GM21360 (cell line): ENCODE measurements around the gene CBFB.
A peak's percentile ranks its signal among the peaks of the same experiment; 100 is the strongest.

ENCODE experiments used
- ATAC-seq: cut with Tn5 transposase; IDR thresholded peaks from one replicate; pipeline ENCODE4 v1.9.1; 2021; ENCODE audit warnings: mild to moderate bottlenecking, moderate library complexity; ENCODE audit not compliant: unreplicated experiment

Gene CBFB

GRCh38 chr16:67089101-67089500 lies 60.2 kb downstream of the CBFB start:
- ATAC-seq: no peak

- no peak for ATAC-seq
These were observed 63.1 kb downstream of the CBFB start for GRCh38 chr16:67091906-67092566.

- no peak for ATAC-seq
These were observed 64.3 kb downstream of the CBFB start for GRCh38 chr16:67093098-67093726.

- no peak for ATAC-seq
These were observed 69.7 kb downstream of the CBFB start for GRCh38 chr16:67098599-67098998.

- no peak for ATAC-seq
These were observed 71.8 kb downstream of the CBFB start for GRCh38 chr16:67100569-67101310.

GRCh38 chr16:67101311-67102082 lies 72.5 kb downstream of the CBFB start:
- no peak for ATAC-seq

- no peak for ATAC-seq
These were observed 75.1 kb downstream of the CBFB start for GRCh38 chr16:67104061-67104460.

GRCh38 chr16:67104845-67105244 lies 75.9 kb downstream of the CBFB start:
- ATAC-seq: no peak

- ATAC-seq: no peak
These were observed 76.3 kb downstream of the CBFB start for GRCh38 chr16:67105246-67105645.

- ATAC-seq: no peak
These were observed 76.9 kb downstream of the CBFB start for GRCh38 chr16:67105881-67106280.

- no peak for ATAC-seq
These were observed 79.5 kb downstream of the CBFB start for GRCh38 chr16:67108489-67108888.

GRCh38 chr16:67108931-67109406 lies 80.0 kb downstream of the CBFB start:
- no peak for ATAC-seq

GRCh38 chr16:67109407-67110135 lies 80.6 kb downstream of the CBFB start, which contains the start of gene PHAF1:
Gene PHAF1, plus strand, starts transcription at chr16:67109941. Its CDS starts 235 bp downstream, at chr16:67110176.
- peak; percentile 78 for ATAC-seq

- no peak for ATAC-seq
These were observed 83.0 kb downstream of the CBFB start for GRCh38 chr16:67111951-67112444.

- ATAC-seq: no peak
These were observed 83.8 kb downstream of the CBFB start for GRCh38 chr16:67112591-67113399.

GRCh38 chr16:67114793-67115192 lies 85.8 kb downstream of the CBFB start:
- ATAC-seq: no peak

- ATAC-seq: no peak
These were observed 86.7 kb downstream of the CBFB start for GRCh38 chr16:67115639-67116038.

GRCh38 chr16:67116388-67117311 lies 87.7 kb downstream of the CBFB start:
- ATAC-seq: no peak
